GM21723 (cell line): ENCODE data around the gene TLR1.
"Not testable (repeated sequence)": the region's sequence is repeated elsewhere in the genome, so short reads cannot be mapped to it uniquely, and the experiment has no call there.

Experiments
- ATAC-seq: cut with Tn5 transposase; IDR thresholded peaks from one replicate; pipeline ENCODE4 v1.9.1; 2021; ENCODE audit warnings: mild to moderate bottlenecking, moderate library complexity; ENCODE audit not compliant: unreplicated experiment

TLR1 gene

DNA sequence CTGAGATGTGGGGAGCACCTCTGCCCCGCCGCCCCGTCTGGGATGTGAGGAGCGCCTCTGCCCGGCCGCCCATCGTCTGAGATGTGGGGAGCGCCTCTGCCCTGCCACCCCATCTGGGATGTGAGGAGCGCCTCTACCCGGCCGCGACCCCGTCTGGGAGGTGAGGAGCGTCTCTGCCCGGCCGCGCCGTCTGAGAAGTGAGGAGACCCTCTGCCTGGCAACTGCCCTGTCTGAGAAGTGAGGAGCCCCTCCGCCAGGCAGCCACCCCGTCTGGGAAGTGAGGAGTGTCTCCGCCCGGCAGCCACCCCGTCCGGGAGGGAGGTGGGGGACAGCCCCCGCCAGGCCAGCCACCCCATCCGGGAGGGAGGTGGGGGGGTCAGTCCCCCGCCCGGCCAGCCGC, 2.9 kb upstream of the TLR1 start:
- not testable (repeated sequence) for ATAC-seq

DNA sequence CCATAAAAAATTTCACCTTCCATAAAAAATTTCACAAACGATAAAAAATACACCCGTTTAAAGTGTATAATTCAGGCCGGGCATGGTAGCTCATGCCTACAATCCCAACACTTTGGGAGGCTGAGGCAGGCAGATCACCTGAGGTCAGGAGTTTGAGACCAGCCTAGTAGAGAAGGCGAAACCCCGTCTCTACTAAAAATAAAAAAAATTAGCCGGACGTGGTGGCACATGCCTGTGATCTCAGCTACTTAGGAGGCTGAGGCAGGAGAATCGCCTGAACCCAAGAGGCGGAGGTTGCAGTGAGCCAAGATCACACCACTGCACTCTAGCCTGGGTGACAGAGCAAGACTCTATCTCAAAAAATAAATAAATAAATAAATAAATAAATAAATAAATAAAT, 1.7 kb upstream of the TLR1 start:
- ATAC-seq, result not testable (repeated sequence)

DNA sequence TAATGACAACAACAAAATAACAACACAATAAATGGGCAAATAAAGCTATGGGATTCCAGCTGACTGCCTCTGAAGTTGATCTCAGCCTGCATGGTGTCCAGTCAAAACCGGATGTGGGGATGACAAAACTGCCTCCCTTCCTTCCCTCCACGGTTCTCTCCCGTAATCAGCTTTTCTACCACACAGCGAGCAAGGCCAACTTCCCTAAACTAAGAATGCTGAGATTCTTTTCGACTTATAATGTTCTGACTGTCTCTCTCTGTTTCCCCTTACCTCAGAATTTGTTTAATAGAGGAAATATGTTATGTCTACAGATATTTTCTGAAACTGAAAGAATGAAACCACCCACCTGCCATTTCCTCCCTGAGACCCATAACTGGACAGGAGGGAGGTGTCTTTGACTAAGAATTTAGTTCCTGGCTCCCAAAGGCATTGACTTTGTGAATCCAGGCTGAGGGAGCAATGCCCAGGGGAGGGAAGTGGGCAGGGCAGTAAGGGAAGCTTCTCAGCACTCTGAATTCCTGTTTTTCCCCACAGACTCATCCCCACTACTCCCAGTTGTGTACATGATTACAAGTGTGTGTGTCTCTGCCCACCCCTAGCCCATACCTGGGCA, 1.0 kb upstream of the TLR1 start:
- ATAC-seq, result peak; percentile 83

DNA sequence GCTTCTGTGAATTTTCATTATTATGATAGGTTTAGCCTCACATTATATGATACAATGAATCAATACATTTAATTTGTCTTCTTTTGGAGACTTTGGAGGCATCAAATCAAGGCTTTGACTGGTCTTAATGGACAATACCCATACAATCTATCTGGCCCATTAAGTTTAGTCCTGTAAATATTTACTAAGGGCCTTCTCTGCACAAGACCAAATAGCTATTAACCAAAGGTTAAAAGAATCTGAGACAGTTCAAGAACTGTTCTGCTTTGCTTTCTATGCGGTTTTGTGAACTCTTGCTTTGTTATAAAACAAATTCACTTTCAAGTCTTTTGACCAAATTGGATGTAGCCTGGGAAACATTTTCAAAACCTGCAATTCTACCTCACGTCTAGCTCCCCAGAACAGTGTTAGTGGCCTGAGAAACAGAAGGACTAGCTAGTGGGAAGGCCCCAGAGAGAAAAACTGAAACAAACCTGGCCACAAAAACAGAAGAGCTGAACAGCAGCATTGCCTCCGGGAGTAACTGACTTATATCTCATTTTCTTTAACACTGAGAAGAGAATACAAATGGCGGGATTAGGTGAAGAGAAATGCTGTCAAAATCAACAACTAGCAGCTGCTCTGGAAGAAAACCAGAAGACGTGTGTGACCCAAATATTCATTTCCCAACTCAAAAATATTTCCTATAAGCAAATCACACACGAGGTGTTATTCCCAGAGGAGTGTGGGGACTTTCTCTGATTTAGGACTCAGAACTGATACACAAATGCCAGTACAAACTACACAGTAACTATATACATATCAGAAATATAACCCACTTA, 548 bp downstream of the TLR1 start:
- peak; percentile 72 for ATAC-seq

DNA sequence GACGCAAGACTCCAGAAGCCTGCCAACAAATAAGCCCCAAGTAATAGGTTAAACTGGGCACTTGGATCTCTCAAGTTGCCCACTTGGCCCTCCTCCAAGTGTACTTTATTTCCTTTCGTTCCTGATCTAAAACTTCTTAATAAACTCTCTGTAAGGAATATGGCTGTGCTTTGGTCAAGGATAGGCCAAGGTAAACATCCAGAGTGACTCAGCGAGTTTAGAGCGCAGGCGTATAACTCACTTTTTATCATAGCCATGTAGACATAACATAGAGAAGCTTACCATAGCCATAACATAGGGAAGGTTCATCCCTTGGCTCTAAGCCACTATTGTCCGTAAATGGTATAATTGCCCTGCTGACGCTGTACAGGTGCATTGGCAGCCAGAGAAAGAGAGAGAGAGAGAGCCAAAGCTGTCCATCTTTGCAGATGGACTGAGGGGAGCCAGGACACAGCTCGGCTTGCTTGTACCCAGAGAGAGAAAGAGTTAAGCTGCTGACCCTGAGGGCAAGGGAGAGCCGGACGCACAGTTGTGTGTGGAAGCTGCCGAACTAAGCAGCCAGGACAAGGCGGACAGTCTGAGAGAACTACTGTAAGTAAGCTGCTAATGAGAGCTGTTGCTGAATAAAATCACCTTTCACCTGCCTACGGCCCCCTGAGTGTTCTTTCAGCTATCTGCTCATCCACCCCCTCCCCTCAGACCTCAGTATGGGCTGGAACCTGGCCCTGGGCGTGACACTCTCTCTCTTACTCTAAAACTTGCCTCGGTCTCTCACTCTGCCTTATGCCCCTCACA, 1.8 kb downstream of the TLR1 start:
- no peak for ATAC-seq

DNA sequence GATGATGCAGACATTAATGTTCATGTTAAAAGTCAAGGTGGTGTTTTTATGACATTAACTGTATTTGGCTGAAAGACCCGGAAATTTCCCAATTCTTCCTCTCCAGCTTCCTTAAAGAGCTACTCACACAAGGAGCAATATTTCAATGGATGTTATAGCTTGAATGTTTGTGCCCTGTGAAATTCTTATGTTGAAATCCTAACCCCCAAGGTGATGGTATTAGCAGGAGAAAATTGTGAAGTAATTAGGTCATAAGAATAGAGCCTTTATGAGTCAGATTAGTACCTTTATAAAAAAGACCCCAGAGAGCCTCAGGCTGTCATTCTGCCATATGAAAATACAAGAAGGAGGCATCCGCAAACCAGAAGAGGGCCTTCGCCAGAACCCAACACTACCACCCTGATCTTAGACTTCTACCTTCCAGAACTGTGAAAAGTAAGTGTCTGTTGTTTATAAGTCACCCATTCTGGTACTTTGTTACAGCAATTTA, 3.6 kb downstream of the TLR1 start:
- ATAC-seq, result no peak

DNA sequence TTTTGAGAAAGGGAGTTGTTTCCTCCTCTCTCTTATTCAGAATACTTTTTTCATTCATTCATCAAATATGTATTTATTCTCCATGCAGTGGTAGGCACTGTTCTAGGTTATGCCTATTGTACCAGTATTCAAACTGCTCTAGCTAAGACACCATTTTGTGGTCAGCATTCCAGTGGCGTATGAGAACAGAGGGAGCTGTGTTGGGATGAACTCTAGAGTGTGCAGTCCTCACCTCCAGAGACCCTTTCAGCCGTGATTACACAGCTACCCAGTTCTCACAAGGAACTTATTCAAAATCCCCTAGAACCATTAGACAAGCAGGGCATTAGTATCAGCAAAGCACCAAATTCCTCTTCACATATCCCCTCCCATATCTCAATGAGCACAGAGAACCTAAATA, 4.2 kb downstream of the TLR1 start:
- no peak for ATAC-seq

DNA sequence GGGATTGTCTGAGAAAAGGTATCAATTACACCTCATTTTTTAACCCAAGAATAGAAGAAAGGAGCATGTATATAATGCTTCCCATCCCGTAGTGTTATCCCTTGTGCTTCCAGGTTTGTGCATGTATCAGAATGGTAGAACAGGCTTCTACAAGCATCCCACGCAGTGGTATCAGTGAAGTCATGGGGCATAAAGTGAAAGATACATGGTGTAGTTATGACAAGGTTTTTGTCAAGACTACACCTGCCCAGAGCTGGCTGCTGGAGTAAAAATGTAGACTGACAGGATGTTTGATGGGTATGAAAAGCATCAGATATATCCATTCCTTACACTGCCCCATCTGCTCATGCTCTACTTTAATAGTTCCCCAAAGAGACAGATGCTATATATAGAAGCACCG, 9.5 kb downstream of the TLR1 start:
- ATAC-seq, result no peak

DNA sequence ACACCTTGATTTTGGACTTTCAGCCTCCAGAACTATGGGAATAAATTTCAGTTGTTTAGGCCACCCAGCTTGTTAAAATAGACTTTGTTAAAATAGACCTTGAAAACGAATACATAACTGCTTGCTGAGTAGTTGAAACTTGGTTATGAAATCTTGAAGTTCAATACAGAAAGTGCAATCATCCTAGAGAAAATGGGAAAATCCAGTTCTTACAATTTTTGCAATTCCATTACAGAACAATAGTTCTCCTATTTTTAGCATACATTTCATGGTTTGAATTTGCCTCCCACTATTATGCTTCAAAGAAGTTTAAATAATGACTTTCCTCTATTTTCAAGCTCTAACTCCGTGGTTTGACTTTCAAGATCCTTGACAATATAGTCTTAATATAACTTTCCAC, 10.5 kb downstream of the TLR1 start:
- ATAC-seq, result no peak

DNA sequence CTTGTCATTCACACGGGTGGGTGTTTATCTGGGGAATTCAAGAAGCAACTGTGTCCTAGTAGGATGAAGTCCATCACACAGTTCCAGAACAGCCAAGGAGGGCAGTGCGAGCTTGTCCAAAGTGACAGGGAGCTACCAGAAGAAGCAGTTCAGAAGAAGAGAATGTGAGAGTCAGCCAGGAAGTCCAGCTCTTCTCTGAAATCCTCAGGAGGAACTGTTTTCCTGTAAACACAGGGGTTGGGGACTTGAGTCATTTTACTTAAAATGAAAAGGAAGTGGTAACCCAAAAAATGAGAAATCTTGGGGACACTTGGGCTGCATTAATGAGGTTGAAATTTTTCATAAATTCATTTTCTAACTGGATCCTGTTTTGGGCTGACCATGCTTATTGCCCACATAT, 13.6 kb downstream of the TLR1 start:
- no peak for ATAC-seq

DNA sequence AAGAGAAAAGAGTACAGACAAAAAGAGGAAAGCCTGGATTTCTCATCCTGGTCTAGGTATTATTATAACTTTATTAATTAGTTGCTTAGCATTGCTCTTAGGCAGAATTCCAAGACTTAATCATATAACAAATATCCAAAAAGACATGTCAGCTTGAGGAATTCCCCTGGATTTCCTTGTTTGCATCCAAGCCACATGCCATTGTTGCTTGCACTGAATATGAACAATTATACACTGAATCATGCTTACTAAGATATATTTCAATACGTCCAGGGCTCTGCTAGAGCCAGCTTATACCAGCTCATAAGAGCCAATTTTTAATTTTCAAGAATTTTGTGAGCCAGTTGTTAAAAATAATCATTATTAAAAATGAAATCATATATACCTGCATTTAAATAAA, 16.3 kb downstream of the TLR1 start:
- ATAC-seq, result no peak

DNA sequence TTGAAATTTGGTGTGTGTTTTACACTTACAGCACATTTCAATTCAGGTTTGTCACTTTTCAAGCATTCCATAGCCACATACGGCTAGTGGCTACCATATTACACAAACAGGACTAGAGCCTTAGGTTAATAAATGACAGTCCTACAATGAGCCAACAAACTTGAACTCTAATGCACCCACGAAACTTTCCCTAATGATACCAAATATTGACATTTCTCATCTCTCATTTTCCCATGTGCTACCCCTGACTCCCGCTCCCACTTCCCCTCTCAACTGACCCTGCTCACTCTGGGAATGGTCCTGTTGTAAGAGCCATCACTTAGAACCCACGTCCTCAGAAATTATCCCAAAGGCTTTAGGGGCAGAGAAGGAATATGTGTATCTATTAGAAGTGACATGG, 16.9 kb downstream of the TLR1 start:
- no peak for ATAC-seq

DNA sequence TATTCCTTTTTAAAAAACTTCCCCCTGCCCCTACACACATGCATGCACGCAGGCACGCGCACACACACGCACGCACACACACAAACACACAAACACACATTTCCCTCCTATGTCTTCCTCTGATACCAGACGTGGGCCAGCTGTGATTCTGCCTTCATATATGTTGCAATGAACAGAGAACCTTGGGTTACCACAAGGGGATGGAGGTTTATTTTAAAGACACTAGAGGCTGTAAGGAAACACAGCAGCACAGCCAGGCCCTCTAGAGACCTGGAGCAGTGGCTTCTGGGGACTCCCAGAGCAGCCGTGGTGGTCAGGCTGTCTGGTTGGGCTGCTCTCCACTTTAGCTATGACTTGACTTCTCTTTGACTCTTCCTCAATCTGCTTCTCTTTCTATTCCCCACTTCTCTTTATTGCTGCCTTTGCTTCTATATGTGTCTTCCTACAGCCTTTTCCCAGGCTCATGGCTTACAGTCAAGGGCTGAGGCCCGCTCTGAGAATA, 18.6 kb downstream of the TLR1 start:
- ATAC-seq, result peak; percentile 51

DNA sequence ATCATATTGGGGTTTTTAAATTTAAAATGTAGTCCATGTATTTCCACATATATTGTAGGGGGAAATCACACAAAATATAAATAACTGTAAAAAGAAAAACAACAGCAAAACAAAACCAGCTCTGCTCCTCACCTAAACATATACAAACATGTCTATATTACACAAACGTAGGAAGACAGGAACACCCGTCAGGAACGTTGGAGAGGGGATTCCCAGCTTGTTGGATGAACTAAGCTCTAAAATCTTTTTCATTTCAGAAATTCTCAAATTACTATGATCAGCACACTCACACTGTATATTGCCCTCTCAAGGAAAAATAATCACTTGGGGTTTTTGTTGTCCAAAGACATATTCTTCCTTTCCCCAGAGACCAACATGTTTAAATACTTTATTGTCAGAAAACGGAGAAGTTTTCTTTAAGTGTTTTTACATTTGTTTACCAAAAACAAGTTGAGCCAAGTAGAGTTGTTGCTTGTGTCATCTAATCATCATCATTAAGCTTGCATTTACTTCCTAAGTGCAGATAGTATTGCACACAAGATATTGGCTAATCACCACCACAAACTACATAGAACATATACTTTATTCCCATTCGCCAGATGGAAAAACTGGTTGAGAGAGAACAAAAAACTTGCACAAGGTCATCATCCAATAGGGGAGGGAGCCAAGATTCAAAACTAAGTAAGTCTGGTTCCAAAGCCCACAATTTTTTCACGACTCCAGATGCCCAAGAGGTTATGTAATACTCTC, 19.4 kb downstream of the TLR1 start:
- no peak for ATAC-seq

DNA sequence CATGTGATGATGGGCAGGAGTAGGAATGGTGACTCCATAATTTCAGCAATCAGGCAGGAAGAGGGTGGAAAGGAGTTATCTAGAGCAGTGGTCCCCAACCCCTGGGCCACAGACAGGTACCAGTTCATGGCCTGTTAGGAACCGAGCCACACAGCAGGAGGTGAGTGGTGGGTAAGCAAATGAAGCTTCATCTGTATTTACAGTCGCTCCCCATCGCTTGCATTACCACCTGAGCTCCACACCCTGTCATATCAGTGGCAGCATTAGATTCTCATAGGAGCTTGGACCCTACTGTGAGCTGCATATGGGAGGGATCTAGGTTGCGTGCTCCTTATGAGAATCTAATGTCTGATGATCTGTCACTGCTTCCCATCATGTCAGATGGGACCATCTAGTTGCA, 20.4 kb downstream of the TLR1 start:
- ATAC-seq, result no peak

DNA sequence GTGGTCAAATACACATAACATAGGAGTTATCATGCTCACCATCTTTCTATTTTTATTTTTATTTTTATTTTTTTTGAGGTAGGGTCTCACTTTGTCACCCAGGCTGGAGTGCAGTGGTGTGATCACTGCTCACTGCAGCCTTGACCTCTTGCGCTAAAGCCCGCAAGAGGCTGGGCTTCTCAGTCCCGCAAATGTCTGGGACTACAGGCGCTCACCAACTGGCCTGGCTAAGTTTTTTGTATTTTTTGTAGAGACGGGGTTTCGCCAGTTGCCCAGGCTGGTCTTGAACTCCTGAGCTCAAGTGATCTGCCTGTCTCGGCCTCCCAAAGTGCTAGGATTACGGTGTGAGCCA, 21.5 kb downstream of the TLR1 start:
- no peak for ATAC-seq

DNA sequence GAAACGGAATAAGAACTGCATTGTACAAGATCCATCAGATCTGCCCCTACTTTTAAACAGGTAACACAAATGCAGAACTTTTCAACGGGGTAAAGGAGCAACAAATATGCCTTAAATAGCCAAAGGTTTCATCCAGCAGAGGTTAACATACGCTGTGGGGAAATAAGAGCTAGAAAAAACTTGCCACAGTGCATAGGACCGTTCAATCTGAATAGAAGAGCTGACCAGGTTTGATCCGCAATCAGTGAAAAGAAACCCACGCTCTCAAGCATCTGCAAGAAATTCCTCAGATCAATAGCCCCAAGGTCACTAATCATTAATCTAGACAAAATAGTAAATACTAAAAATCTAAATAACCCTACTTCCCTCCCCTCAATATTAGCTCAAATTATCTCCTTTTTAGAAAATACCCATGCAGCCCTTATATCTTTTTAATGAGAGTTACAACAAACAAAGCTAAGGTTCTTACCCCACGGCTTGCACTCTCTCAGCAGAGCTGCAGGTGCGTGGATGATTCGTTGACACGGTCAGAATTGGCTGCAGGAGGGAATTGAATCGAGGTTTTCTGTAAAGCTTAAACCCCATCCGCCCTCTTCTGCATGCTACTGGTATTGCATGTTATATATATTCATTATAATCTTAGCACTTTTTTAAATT, 22.0 kb downstream of the TLR1 start, which contains the start of gene TLR10:
TLR10 (minus strand) TSS at position 539 of the 657 bp plus-strand sequence. CDS start 7,400 bp downstream, outside the sequence.
- ATAC-seq, result peak; percentile 69

DNA sequence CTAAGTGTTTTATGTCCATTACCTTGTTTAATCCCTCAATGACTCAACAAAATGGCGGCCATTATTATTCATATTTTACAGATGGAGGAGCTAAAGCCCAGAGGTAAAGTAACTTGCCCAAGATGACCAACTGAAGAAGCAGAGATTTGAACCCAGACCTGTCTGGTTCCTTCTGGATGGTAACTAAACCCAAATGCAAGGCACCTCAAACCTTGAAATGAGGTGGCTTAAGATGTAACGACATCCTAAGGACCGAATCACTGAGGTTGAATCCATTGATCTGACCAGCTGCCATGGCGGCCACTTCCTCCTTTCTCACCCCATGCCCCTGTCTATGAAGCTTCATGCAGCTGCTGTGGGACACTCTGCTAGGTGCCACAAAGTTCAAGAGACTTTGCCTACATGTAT, 22.7 kb downstream of the TLR1 start:
- ATAC-seq, result peak; percentile 40

DNA sequence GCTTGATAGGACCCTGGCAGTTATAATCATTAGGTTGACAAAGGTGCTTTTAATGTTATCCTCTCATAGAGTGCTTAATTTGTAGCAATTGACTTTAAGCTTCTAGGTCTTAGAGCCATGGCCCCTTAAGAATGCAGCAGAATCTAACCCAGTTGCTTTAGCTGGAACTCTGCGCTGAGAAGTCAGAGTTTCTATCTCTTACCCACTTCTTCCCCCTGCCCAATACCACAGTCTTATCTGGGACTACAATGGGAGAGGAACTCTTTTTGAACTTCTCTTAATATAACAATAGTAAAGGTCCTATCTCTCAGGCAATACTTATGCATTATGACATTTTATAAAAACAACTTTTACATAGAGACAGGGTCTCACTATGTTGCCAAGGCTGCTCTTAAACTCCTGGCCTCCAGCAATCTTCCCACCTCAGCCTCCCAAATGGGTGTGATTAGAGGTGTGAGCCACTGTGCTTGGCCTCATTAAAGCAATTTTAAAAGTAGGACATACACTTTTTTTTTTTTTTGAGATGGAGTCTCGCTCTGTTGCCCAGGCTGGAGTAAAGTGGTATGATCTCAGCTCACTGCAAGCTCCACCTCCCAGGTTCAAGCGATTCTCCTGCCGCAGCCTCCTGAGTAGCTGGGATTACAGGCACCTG, 23.6 kb downstream of the TLR1 start:
- ATAC-seq, result no peak

DNA sequence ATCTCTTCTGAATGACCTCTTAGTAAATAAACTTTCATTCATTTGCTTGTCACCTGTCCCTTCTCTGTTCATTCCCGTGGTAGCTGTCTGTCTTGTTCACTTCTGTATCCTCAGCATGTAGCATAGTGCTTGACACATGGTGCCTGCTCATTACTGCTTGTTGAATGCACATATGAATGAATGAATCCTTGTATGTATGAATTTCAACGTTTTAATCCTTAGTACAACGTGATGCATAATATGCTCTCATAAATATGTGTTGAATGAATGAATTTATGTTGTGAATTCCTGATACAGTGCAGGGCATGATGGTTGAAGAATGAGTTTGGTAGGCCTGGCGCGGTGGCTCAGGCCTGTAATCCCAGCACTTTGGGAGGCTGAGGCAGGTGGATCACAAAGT, 24.8 kb downstream of the TLR1 start:
- ATAC-seq, result no peak
